Activated naive CD8-positive, alpha-beta T cell treated with anti-CD3 and anti-CD28 coated beads, Interleukin-2, amount 10 ng/mL, durations not matched to agents 7 days and 5 days (primary cell): ENCODE data around the gene GALNT17. TPM values are rescaled to one million over a fixed set of nuclear protein-coding genes. Genes with fewer than 3 reads are reported as not detected.

Experiments used
- ATAC-seq: fragments of 150-1000 bp; cut with Tn5 transposase; one replicate; pipeline ENCODE4 v1.10.0; 2021; ENCODE audit warnings: low read depth, moderate library complexity
- POLR2A ChIA-PET: fragments of 350-600 bp; sonication (Branson Sonifier 250); formaldehyde crosslinking; loops from one replicate; lab custom pipeline; 2021; ENCODE audit warnings: antibody characterized with exemption; lab: Charles Lee
- DNase-seq: peaks from one replicate; pipeline ENCODE4 v3.0.0; 2021
- H3K27ac Mint-ChIP-seq: one replicate; pipeline ENCODE4 v1.8.0; 2022; ENCODE audit warnings: mild to moderate bottlenecking, mixed read lengths
- H3K27me3 Mint-ChIP-seq: one replicate; pipeline ENCODE4 v1.8.0; 2022; ENCODE audit warnings: mild to moderate bottlenecking, moderate library complexity, mixed read lengths
- H3K36me3 Mint-ChIP-seq: one replicate; pipeline ENCODE4 v1.8.0; 2021; ENCODE audit warnings: mild to moderate bottlenecking, mixed read lengths
- H3K4me1 Mint-ChIP-seq: one replicate; pipeline ENCODE4 v1.8.0; 2021; ENCODE audit warnings: mixed read lengths
- H3K4me3 Mint-ChIP-seq: one replicate; pipeline ENCODE4 v1.8.0; 2022; ENCODE audit warnings: mild to moderate bottlenecking, moderate library complexity, mixed read lengths
- H3K9me3 Mint-ChIP-seq: one replicate; pipeline ENCODE4 v1.8.0; 2021; ENCODE audit warnings: mixed read lengths
- total RNA-seq, 2 experiments: library from RNA; stranded (reverse); gene quantifications; one replicate each; pipeline ENCODE4 v1.2.3, GENCODE V29; 2021

Gene GALNT17
- total RNA-seq, 2 experiments from 2014 or later: not detected

- Mint-ChIP-seq H3K9me3 (peaks cover 11% of the 10 kb centered on the region), H3K4me3 (no peak overlapping the region), H3K27ac (no peak overlapping the region), H3K27me3 (no peaks in the 10 kb centered on the region), H3K36me3 (no peaks in the 10 kb centered on the region), H3K4me1 (no peaks in the 10 kb centered on the region)
- POLR2A ChIA-PET: no interaction called here
- DNase-seq: no peak
- no peak for ATAC-seq
Measured at GRCh38 chr7:71649812-71650211, 517.9 kb downstream of the GALNT17 start.

GRCh38 chr7:71650653-71651337 lies 518.9 kb downstream of the GALNT17 start:
- Mint-ChIP-seq H3K4me3 (no peak overlapping the region), H3K9me3 (peaks cover 9% of the 10 kb centered on the region), H3K27ac (no peak overlapping the region), H3K4me1 (no peaks in the 10 kb centered on the region), H3K36me3 (no peaks in the 10 kb centered on the region), H3K27me3 (no peaks in the 10 kb centered on the region)
- ATAC-seq (no peak), DNase-seq (no peak)
- POLR2A ChIA-PET: no interaction called here

DNA sequence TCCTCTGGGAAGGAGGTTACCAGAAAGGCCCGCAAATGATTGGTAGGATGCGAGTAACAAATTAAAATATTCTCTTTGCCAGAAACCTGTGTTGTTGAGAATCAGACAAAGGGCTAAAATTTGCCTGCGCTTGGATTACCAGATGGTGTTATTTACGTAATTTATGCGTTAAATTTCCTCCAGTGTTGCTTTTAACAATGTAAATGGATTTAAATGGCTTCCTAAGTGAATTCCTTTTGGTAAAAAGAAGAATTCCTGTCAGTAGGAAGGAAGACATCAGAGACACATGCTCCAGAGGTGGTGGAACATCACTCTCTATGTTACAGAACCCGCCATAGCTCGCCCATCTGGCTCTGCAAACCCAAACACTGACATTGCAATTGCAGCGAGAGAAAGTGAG lies 520.6 kb downstream of the GALNT17 start:
- no peak for ATAC-seq
- no peak for DNase-seq
- Mint-ChIP-seq H3K4me3 (no peak overlapping the region), H3K4me1 (no peaks in the 10 kb centered on the region), H3K36me3 (no peaks in the 10 kb centered on the region), H3K27me3 (no peaks in the 10 kb centered on the region), H3K27ac (no peak overlapping the region), H3K9me3 (peaks cover 12% of the 10 kb centered on the region)
- POLR2A ChIA-PET: no interaction called here

GRCh38 chr7:71657386-71657785 lies 525.4 kb downstream of the GALNT17 start:
- ATAC-seq (no peak), DNase-seq (no peak)
- H3K4me1 Mint-ChIP-seq: no peaks in the 10 kb centered on the region
- H3K27ac Mint-ChIP-seq: no peak overlapping the region
- H3K36me3 Mint-ChIP-seq: no peaks in the 10 kb centered on the region
- POLR2A ChIA-PET: no interaction called here
- no peaks in the 10 kb centered on the region for H3K27me3 Mint-ChIP-seq
- H3K4me3 Mint-ChIP-seq: no peak overlapping the region
- H3K9me3 Mint-ChIP-seq: peaks cover 15% of the 10 kb centered on the region

DNA sequence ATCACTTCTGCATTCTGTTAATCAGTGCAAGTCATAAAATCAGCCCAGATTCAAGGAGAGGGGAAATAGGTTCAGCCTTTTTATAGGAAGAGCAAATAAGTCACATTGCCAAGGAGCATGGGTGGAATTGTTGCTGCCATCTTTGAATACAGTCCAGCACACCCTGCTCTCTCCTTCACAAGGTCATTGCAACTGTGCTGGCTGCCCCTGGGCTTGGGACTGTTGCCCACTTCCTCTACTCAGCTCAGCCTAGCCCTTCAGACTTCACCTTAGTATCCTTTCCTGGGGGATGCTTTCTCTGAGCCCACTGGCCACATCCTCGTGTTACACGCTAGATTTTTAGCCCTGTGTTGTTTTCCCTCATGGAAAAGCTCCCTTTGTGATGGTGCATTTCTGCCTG lies 527.7 kb downstream of the GALNT17 start:
- H3K36me3 Mint-ChIP-seq: no peaks in the 10 kb centered on the region
- no peak overlapping the region for H3K27ac Mint-ChIP-seq
- H3K4me3 Mint-ChIP-seq: no peak overlapping the region
- no peak for DNase-seq
- peaks cover 15% of the 10 kb centered on the region for H3K9me3 Mint-ChIP-seq
- no peaks in the 10 kb centered on the region for H3K27me3 Mint-ChIP-seq
- H3K4me1 Mint-ChIP-seq: no peaks in the 10 kb centered on the region
- POLR2A ChIA-PET: no interaction called here
- no peak for ATAC-seq

DNA sequence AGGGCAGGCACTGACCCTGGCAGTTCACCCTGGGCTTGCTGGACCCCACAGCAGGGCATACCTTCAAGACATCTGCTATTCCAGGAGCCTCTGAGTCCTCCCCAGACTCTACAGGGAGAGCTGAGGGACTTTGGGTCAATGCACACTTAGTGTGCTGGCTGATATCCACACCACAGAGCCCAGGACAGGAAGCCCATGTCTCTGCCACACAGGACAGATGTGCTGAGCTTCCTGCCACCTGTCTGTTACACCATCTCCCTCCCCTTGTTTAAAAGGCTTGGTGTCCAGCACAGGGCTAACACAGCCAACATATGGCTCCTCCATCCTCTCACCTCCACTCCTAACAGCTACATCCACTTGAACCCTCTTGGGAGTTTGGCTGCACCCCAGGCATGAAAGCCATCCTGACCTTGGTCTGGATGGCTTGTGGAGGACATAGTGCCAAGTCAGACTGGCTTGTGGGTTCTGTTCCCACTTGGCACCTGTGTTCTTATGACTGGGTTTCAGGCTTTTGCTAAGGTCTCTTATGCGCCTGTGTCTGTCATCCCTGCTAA lies 529.8 kb downstream of the GALNT17 start:
- no peak for ATAC-seq
- Mint-ChIP-seq H3K4me1 (no peaks in the 10 kb centered on the region), H3K27me3 (no peaks in the 10 kb centered on the region), H3K27ac (no peak overlapping the region), H3K9me3 (peaks cover 13% of the 10 kb centered on the region), H3K36me3 (no peaks in the 10 kb centered on the region), H3K4me3 (no peak overlapping the region)
- POLR2A ChIA-PET: no interaction called here
- DNase-seq: no peak

- POLR2A ChIA-PET: no interaction called here
- Mint-ChIP-seq H3K9me3 (peaks cover 16% of the 10 kb centered on the region), H3K27me3 (no peaks in the 10 kb centered on the region), H3K4me3 (no peak overlapping the region), H3K4me1 (no peaks in the 10 kb centered on the region), H3K36me3 (no peaks in the 10 kb centered on the region), H3K27ac (no peak overlapping the region)
- DNase-seq (no peak), ATAC-seq (no peak)
Measured at GRCh38 chr7:71665716-71666115, 533.8 kb downstream of the GALNT17 start.

DNA sequence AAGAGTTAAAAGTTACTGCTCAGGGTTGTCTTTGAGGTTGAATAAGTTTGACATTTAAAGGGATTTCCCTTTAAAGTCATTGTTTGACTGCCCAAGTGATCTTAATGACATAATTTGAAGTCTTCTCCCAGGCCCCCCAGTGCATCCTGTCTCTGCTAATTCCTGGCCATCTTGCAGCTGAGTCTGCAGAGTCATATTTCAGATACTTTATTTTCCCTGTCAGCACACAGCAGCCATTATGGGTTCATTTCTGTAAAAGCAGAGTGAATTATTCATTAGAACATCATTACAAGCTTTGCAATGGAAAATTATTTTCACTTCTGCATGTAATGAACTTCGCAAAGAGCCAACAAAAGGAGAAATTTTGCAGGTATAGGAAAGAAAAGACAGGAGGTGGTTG lies 536.6 kb downstream of the GALNT17 start:
- no peaks in the 10 kb centered on the region for H3K36me3 Mint-ChIP-seq
- POLR2A ChIA-PET: no interaction called here
- H3K4me1 Mint-ChIP-seq: no peaks in the 10 kb centered on the region
- no peak for DNase-seq
- no peaks in the 10 kb centered on the region for H3K27me3 Mint-ChIP-seq
- H3K27ac Mint-ChIP-seq: no peak overlapping the region
- H3K9me3 Mint-ChIP-seq: peaks cover 11% of the 10 kb centered on the region
- no peak for ATAC-seq
- no peak overlapping the region for H3K4me3 Mint-ChIP-seq

GRCh38 chr7:71679480-71679879 lies 547.5 kb downstream of the GALNT17 start:
- no peaks in the 10 kb centered on the region for H3K36me3 Mint-ChIP-seq
- no peak overlapping the region for H3K27ac Mint-ChIP-seq
- no peak overlapping the region for H3K4me3 Mint-ChIP-seq
- POLR2A ChIA-PET: no interaction called here
- no peaks in the 10 kb centered on the region for H3K27me3 Mint-ChIP-seq
- no peak for DNase-seq
- H3K4me1 Mint-ChIP-seq: no peaks in the 10 kb centered on the region
- H3K9me3 Mint-ChIP-seq: peaks cover 2% of the 10 kb centered on the region
- ATAC-seq: no peak

GRCh38 chr7:71682181-71682580 lies 550.2 kb downstream of the GALNT17 start:
- H3K27ac Mint-ChIP-seq: no peak overlapping the region
- peaks cover 4% of the 10 kb centered on the region for H3K9me3 Mint-ChIP-seq
- H3K4me3 Mint-ChIP-seq: no peak overlapping the region
- DNase-seq (no peak), ATAC-seq (no peak)
- no peaks in the 10 kb centered on the region for H3K36me3 Mint-ChIP-seq
- POLR2A ChIA-PET: no interaction called here
- no peaks in the 10 kb centered on the region for H3K27me3 Mint-ChIP-seq
- no peaks in the 10 kb centered on the region for H3K4me1 Mint-ChIP-seq

DNA sequence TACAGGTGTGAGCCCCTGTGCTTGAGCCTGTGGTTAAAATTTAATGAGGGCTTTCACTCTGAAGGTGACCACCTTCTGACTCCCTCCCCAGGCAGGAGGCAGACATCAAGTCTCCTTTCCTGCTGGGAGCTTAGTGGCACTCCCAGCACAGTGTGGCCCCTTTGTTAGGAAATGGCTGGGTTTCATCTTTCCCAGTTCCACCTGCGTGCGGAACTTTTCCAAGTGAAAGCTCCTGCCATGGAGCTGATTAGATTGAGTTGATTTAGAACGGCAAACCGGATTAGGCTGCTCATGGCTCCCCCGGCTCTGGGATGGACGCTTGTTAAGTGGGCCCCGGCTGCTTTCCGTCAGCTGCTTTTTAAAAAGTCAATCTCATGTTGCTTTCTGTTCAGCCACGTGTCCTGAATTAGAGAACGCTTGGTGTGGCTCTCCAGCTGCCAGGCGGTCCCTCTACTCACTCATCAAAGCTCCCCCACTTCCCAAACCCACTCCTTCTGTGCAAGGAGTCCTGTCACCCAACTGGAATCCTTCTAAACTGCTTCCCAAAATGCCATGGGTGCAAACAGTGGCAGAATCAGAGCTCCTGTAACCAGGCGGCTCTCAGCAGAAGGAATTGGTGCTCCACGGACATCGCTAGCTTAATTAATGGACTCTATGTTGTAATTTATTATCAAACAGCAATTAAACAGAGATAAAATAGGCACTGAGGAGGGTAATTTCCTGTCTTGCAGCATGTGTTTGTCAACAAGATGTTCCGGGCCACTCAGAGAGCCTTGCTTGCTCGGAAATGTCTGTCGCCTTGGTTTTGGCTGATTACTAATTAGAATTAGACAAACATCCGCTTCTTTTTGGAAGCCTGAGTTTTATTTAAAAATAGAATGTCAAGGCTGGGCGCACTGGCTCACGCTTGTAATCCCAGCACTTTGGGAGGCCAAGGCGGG lies 551.2 kb downstream of the GALNT17 start:
- Mint-ChIP-seq H3K36me3 (no peaks in the 10 kb centered on the region), H3K4me1 (no peaks in the 10 kb centered on the region), H3K9me3 (peaks cover 4% of the 10 kb centered on the region), H3K27ac (no peak overlapping the region), H3K27me3 (no peaks in the 10 kb centered on the region), H3K4me3 (no peak overlapping the region)
- POLR2A ChIA-PET: no interaction called here
- DNase-seq (no peak), ATAC-seq (no peak)

GRCh38 chr7:71687286-71687685 lies 555.3 kb downstream of the GALNT17 start:
- H3K9me3 Mint-ChIP-seq: peaks cover 2% of the 10 kb centered on the region
- H3K4me1 Mint-ChIP-seq: no peaks in the 10 kb centered on the region

GRCh38 chr7:71687831-71688599 lies 556.1 kb downstream of the GALNT17 start:
- Mint-ChIP-seq H3K27ac (no peak overlapping the region), H3K4me3 (no peak overlapping the region), H3K36me3 (no peaks in the 10 kb centered on the region), H3K4me1 (no peaks in the 10 kb centered on the region), H3K9me3 (peaks cover 2% of the 10 kb centered on the region), H3K27me3 (no peaks in the 10 kb centered on the region)
- POLR2A ChIA-PET: no interaction called here
- ATAC-seq (no peak), DNase-seq (no peak)

More at GRCh38 chr7:71687286-71687685, 555.3 kb downstream of the GALNT17 start:
- POLR2A ChIA-PET: no interaction called here
- ATAC-seq (no peak), DNase-seq (no peak)
- Mint-ChIP-seq H3K36me3 (no peaks in the 10 kb centered on the region), H3K27me3 (no peaks in the 10 kb centered on the region), H3K4me3 (no peak overlapping the region), H3K27ac (no peak overlapping the region)
